ENCODE measurements around the gene STYXL1.
A peak's percentile ranks its signal among the peaks of the same experiment; 100 is the strongest.
"Not testable (repeated sequence)": the region's sequence is repeated elsewhere in the genome, so short reads cannot be mapped to it uniquely, and the experiment has no call there.

The STYXL1 gene, protein sequence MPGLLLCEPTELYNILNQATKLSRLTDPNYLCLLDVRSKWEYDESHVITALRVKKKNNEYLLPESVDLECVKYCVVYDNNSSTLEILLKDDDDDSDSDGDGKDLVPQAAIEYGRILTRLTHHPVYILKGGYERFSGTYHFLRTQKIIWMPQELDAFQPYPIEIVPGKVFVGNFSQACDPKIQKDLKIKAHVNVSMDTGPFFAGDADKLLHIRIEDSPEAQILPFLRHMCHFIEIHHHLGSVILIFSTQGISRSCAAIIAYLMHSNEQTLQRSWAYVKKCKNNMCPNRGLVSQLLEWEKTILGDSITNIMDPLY

GRCh38 chr7:76047811-76048667, at the start of gene STYXL1, which contains the start of gene MDH2:
Gene STYXL1 (minus strand): TSS chr7:76048000. CDS start chr7:76030523, 17,477 bp downstream.
Gene MDH2 (plus strand): TSS chr7:76048106. CDS start chr7:76048161, 55 bp downstream.
- peak; percentile 95 for DNase-seq (ENCODE audit: low spot score)

GRCh38 chr7:76095908-76096307, 48.1 kb upstream of the STYXL1 start:
- DNase-seq (ENCODE audit: low spot score), result no peak

DNA sequence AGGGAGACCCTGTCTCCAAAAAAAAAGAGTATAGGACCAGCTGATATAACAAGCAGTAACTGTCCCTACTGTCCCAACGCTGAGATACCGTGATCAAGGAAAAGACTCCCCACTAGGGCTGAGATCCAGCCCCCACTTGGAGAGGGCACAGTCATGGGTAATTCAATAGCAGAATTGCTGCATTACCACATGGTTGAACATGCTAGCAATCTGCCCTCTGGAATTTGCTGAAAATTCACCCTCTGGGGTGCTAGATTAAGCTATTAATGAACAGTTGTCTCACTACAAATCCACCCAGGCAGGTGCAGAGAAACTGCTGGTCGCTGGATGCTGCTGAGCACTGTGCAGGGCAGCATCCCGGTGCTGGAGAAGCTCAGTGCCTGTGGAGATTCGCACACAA, 46.5 kb upstream of the STYXL1 start:
- DNase-seq (ENCODE audit: low spot score), result not testable (repeated sequence)

- DNase-seq (ENCODE audit: low spot score), result not testable (repeated sequence)
Observed at GRCh38 chr7:76093531-76093930, 45.7 kb upstream of the STYXL1 start.

GRCh38 chr7:76091506-76091905, 43.7 kb upstream of the STYXL1 start:
- DNase-seq (ENCODE audit: low spot score), result no peak

- no peak for DNase-seq (ENCODE audit: low spot score)
Observed at GRCh38 chr7:76089865-76090475, 42.2 kb upstream of the STYXL1 start.

GRCh38 chr7:76087362-76087791, 39.6 kb upstream of the STYXL1 start:
- DNase-seq (ENCODE audit: low spot score), result not testable (repeated sequence)

- no peak for DNase-seq (ENCODE audit: low spot score)
Observed at GRCh38 chr7:76086070-76086469, 38.3 kb upstream of the STYXL1 start.

DNA sequence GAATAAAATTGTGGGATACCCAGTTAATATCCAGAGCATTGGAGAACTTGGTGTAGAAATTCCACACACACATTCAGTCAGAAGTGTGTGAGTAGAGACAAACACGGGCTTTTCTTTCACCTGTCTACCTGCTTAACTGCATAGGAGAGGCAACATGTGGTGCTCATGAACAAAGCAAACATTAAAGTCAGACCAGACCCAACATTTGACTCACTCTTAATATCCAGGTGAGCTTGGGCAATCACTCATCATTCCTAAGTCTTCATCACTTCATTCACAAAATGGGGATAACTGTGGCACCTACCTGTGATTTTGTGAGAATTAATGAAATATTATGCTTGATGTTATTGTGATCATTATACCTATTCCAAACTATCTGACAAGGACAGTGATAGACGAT, 36.3 kb upstream of the STYXL1 start:
- DNase-seq (ENCODE audit: low spot score), result not testable (repeated sequence)

DNA sequence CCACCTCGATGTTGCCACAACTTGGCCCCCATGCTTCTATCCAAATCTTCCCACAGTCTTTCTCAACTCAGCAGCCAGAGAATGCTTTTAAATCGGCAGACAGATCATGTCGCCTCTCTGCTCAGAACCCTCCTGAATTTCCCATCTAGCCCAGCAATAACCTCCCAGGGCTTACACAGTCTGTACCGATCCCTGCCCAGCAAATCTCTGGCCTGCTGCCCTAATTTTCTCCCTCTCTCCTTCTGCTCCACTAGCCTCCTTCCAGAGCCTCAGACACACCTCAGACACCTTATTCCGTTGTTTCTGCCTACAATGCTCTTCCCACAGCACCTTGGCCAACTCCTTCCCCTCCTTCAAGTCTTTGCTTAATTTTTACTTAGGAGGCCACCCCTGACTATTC, 32.4 kb upstream of the STYXL1 start:
- no peak for DNase-seq (ENCODE audit: low spot score)

GRCh38 chr7:76077435-76077834, 29.6 kb upstream of the STYXL1 start:
- no peak for DNase-seq (ENCODE audit: low spot score)

DNA sequence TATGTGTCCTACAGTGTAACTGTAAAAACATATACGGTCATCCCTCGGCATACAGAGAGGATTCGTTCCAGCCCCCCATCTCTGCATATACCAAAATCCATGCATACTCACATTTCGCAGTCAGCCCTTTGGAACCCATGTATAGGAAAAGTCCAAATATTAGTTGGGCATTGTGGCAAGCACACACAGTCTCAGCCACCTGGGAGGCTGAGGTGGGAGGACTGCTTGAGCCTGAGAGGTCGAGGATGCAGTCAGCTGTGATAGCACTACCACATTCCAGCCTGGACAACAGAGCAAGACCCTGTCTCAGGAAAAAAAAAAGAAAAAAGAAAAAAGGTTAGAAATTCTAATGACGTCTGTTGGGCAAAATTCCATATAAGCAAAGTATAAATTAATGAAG, 29.2 kb upstream of the STYXL1 start:
- no peak for DNase-seq (ENCODE audit: low spot score)

DNA sequence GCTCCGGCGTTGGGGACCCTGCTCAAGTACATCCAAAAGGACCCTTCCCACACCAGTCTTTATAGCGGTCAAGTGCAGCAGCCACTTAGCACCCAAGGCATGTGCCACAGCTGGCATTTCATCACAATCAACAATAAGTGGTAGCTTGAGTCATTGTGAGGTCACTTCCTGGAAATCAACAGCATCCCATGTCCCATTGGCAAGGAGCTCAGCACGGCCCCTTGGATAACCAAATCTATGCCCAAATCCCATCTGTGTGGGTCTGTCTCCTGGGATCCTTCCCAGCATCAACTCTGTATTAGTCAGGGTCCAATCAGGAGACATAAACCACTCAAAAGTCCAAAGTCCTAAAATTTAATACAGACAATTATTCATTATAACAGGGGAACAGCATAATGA, 27.2 kb upstream of the STYXL1 start:
- DNase-seq (ENCODE audit: low spot score), result no peak

- DNase-seq (ENCODE audit: low spot score), result no peak
Observed at GRCh38 chr7:76074306-76074971, 26.6 kb upstream of the STYXL1 start.

GRCh38 chr7:76073335-76073990, 25.7 kb upstream of the STYXL1 start:
- no peak for DNase-seq (ENCODE audit: low spot score)

GRCh38 chr7:76072243-76073148, 24.7 kb upstream of the STYXL1 start:
- DNase-seq (ENCODE audit: low spot score), result no peak

DNA sequence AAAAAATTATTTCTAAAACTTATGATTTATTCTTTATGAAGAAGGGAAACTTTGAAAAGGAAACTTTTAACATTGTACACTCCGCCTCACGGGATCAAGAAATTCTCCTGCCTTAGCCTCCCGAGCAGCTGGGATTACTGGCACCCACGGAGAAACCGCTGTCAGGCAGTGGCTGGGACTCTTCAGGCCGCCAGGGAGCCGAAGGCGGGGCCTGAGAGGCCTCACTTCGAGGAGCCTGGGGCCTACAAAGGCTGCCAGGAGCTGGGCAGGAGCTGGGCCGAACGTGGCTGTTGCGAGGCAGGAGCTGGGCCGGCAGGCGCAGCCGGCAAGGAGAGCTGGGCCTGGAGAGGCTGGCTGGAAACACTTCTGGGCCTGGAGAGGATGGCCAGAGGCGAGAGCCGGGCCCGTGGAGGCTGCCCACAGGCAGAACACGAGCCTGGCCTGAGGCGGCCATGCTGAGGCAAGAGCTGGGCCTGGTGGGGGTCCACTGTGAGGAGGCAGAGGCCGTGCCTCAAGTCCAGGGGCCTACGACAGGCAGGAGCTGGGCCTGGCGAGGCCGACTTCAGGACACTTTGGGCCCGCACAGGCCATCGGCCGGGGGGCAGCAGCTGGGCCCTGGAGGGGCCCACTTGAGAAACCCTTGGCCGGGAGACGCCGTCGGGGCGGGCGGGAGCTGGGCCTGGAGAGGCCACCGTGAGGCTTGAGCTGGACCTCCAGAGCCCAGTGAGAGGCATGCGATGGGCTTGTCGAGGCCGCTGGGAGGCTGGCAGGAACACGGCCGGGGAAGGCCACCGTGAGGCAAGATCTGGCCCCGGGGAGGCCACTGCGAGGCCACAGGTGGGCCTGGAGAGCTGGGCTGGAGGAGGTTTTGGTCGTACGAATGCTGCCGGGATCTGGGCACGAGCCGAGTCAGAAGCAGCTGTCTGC, 23.8 kb upstream of the STYXL1 start:
- no peak for DNase-seq (ENCODE audit: low spot score)

DNA sequence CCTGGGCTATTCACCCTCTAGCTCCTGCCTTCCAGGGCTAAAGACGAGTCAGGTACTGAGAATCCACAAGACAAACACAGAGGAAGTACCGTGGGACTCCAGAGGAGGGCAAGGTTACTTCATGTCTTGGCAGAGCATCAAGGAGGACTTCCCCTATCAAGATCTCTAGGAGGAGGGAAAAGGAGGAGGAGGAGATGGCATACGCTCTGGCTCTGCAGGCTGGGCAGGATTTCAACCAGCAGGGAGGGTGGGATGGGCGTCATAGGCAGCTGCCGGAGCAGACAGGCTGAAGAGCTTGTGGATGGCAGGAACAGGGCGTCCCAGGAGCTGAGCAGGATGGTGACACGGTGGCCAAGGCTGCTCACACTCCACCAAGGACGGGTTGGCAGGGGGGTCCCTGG, 21.4 kb upstream of the STYXL1 start:
- peak; percentile 77 for DNase-seq (ENCODE audit: low spot score)
